GM12892 (cell line): ENCODE results near the gene ST6GALNAC2.

Experiments used
- POLR2A ChIP-seq: IDR thresholded peaks from 2 replicates; pipeline ENCODE4 v1.6.1; 2011; ENCODE audit warnings: low read depth, low read length, control low read depth
- POLR2AphosphoS5 ChIP-seq: IDR thresholded peaks from 2 replicates; pipeline ENCODE4 v1.6.1; 2011; ENCODE audit warnings: low read depth, low read length, control low read depth
- TAF1 ChIP-seq: IDR thresholded peaks from 2 replicates; pipeline ENCODE4 v1.6.1; 2011; ENCODE audit warnings: low read depth, mild to moderate bottlenecking, control low read depth, low read length, borderline replicate concordance

- TF ChIP-seq POLR2A: no peak
- TF ChIP-seq TAF1: no peak
- TF ChIP-seq POLR2AphosphoS5: no peak
Measured at GRCh38 chr17:76612977-76613851, 27.6 kb upstream of the ST6GALNAC2 start.
